Occipital lobe (tissue), 2 donors: ENCODE data around the gene ABTB2. TPM values are rescaled to one million over a fixed set of nuclear protein-coding genes. Genes with fewer than 3 reads are reported as not detected.
"Not testable (repeated sequence)": the region's sequence is repeated elsewhere in the genome, so short reads cannot be mapped to it uniquely, and the experiment has no call there.

Experiments
- DNase-seq: peaks from one replicate; lab custom pipeline; 2025; lab: John Stamatoyannopoulos, UW
- total RNA-seq: library from RNA; depleted of rRNA; stranded (reverse); fragments of >200 nt; gene quantifications from one replicate; pipeline ENCODE4 v1.2.3, GENCODE V29; 2014

ABTB2 gene
- total RNA-seq, 1 donor from 2014 or later, result 3.7 TPM

DNA sequence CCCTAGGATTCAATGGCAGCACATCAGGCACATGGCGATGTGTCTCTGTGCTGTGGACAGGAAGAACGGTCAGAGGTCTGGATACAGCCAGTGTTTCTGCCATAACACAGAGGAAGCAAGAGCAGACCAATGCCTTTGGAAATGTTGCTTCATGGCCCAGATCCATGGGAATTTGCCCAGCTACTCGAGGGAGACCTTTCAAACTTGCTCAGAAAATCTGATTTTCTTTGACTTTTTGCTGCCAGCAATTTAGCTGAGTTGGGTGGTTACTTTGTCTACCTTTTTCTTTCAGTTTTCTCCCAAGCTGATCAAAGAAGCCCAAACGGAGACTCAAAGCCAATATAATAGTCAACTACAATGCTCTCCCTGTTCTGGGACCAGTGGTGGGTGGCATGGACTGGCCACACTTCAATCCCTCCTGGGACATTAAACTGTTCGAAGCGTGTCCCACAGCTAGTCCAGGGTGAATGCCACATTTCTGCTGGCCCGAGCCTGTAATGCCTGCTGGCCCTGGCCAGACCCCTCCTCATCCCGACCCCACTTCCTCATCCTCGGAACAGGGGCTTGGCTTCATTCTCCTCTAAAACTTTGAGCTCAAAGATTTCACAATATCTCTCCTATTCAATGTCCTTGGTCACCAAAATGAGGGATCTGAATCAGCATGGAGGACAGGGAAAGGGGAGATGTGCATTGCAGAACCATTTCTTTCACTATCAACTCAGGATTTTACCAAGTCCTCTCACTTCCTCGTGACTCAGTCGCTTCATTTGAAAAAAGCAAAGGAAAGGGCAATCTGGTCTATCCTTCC lies 93.3 kb downstream of the ABTB2 start:
- no peak for DNase-seq

DNA sequence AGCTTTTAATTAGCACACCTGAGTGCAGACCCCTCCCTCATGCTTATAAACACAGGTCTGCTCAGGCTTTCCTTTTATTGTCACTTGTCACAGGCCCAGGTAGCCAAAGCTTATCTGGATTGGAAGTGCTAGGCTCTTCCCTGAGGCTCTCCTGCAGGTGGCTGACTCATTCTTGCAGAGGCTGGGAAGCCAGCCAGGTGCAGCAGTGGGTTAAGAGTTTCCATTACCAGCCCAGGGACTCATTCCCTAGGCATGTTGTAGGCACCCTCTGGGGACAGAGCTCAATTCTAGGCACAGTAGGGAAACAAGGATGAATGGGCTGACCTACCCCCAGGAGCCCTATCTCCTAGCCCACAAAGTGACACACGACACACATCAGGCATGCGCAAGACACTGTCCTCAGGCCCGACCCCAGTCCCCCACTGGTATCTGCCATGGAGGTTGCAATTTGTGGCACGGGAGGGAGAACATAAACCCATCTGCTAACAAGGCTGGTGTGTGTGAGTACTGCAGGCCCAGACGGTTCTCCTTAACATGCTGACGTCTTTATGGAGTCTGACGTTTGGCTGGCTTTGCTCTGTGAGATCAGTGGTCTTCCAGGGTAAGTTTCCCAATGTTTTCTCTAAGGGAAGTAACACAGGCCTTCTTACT lies 94.2 kb downstream of the ABTB2 start:
- DNase-seq, result no peak

DNA sequence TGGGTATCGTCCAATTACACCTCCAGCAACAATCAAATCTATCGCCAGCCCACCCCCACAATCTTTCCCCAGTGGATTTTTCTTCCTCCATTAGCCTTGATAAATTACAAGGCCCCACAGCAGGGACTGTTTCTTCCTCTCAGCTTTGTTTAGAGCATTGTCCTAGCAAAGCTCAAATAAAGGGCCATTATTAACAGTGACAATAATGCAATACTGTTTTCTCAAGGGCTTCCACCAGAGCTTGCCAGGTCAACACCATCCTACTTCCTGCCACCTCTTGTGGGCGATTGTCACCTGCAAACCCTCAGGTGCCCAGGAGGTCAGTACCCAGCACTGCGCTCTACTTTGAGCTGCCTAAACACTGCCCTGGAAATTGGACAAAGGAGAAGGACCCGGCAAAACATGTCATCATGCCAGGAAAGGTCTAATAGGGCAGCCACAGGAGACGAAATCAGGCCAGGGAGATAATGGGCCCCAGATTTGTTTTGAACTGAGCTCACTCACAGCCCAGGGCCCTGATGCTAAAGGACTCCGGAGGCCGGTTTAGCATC lies 95.2 kb downstream of the ABTB2 start:
- DNase-seq, result no peak

DNA sequence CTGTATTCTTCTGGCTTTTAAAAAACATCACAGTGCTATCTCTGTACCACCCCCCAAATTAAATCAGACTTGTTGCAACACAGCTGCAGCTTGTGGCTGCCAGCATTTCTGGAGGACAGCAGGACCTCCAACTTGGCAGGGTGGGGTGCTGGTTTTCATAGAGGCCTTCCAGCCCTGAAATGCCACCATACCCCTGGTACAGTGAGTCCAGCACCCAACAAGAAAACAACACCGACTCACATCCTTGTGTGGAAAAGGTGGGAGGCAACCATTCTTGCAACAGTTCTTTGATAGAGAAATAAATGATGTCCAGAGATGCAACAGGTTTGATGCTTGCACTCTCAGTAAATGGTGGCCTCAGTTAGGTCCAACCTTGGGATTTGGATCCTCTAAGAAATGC lies 96.0 kb downstream of the ABTB2 start:
- DNase-seq, result no peak

DNA sequence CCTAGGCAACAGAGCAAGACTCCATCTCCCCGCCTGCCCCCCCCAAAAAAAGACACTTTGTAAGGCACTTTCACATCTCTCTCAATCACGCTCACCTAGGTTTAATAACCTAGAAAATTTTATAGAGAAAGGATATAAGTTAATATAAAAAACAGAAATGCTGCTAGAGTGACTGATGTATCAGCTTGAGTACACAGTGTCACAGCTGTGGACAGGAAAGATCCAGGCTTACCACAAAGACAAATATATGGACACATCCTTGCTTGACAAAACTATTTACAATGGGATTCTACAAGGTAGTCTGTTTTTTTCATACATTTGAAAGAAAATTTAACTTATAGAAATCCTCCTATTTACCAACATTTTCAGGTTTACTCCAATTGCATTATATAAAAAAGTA lies 96.7 kb downstream of the ABTB2 start:
- DNase-seq, result no peak

DNA sequence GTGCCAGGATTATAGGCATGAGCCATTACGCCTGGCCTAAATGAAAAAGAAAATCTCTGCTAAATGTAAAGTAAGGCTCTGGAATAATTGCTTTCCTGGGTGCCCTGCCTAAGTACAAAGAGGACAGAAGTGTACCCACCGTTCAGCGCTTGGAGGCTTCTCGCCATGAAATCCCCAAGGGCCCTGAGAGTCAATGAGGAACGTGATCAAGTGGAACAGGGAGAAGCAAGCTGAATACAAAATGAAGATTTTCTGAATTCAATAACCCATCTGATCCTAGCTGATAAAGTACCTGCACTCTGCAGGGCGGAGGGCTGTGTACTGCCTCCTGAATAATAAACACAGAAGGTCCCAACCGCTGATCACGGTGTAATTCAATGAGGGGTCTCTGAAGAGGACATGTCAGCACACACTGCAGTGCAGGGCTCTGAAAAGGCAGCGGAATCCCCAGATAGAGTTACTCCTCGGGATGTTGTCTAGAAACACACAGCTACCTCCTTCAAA lies 97.7 kb downstream of the ABTB2 start:
- no peak for DNase-seq

DNA sequence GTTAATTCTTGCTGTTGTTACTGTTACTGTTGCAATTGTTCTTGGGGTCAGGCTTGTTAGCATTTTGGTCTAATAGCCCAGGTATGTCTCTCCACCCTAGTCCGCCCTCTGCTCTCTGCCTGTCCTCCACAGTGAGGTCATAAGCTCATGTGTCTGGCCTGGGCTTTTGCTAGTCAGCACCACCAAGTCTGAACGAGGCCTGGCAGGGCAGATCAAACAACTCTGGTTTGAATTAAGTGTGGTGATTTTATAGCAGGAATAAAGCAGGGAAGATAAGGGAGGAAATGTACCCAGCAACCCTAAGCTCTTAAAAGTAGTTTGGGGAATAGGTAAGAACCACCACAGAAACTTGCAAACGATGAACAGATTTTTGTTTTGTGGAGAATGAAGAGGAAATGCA lies 98.7 kb downstream of the ABTB2 start:
- DNase-seq, result no peak

DNA sequence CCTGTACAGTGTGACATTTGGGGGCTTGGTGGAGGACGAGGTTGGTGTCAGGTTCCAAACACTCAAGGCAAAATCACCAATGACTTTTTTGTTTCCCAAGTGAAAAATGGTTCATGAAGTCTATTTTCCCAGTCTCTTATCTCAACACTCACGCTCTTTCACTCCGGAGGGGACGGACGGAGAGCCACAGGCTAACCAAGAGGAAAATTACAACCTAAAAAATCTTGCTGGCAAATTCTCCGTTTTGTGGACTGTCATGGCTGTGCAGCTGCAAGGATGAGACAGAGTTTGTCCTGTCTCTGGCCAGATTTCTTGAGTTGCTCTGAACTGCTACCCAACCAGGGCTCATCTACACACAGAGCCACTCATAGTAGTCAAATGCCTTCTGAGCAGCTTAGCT lies 101.2 kb downstream of the ABTB2 start:
- DNase-seq, result no peak

DNA sequence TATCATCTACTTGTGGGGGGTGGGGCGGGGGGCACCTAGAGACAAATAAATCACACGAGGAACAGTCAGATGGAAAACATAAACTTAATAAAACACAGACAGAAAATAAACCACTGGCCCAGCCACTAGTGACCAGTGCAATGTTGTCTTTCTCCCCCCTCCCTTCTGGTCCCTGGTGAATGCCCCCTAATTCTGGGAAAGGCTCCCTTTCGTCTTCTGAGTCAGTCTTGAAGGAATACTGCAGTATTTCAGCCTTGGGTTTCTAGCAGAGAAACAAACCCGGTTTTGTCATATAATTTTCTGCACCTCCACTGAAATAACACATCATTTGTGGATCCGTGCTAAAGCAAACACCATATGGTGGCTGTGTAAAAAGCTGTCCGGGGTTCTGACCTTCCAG lies 101.7 kb downstream of the ABTB2 start:
- DNase-seq, result no peak

DNA sequence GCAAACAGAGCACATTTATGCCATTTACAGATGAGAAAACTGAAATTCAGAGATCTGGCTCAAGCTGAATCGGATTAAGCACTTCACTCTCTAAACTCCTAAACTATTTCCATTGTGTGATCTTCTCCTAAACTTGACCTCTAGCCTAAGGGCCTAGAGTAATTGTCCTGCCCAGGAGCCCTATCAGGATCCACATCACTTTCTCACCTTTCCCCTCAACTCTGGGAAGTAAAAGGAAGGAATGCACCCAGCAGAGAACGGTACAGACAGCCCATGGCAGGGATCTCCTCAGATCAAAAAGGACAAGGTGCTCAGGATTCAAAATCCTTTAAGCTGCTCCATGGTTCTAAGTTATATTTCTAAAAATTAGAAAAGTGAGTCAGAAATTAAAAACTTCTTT lies 102.7 kb downstream of the ABTB2 start:
- DNase-seq, result no peak

DNA sequence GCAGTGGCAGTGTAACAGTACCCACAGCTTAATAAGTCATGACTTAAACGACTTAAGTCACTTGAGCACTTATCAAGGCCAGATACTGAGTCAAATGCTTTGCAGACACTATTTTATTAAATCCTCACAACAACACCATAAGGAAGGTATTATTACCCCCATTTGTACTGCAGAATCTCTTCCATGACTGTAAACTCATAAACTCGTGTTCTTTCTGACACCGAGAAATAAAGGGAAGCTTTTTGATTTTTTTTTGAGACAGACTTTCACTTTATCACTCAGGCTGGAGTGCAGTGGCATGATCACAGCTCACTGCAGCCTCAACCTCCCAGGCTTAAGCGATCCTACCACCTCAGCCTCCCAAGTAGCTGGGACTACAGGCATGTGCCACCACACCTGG lies 103.8 kb downstream of the ABTB2 start:
- DNase-seq, result no peak

DNA sequence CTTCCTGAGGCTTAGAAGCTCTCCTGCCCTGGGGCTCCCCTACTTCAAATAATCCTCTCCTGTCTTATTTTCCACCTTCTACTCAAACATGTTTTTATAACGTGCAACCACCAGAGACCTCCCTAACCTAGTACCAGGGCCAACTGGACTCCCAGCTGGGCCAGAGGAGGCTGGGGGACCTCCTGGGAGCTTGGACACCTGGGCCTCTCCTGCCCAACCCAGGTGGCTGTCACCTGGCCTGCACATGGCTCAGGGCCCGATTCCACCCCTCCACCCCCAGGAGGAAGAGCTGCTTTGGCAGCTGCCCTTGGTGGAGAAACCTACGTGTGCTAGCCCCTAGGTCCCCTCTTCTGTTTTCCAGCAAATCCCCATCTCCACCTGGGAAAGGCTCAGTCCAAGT lies 105.2 kb downstream of the ABTB2 start:
- DNase-seq, result no peak

DNA sequence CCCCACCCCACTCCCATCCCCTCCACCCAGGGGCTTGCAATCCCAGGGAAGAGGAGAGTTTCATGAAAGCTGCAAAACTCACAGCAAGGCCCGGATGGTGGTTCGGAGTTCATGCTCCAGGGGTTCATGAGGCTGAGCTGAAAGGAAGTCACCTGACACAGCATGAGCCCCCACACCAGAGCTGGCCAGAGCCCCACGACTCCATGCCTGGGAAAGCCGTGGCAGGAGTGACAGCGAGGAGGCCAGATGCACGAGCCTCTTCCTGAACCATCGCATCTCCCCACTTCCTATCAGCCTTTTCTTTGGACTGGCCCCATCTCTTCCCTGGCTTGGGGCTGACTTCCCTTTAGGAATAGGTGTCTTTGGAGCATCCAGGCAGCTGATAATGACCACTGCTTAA lies 105.8 kb downstream of the ABTB2 start:
- DNase-seq, result no peak

DNA sequence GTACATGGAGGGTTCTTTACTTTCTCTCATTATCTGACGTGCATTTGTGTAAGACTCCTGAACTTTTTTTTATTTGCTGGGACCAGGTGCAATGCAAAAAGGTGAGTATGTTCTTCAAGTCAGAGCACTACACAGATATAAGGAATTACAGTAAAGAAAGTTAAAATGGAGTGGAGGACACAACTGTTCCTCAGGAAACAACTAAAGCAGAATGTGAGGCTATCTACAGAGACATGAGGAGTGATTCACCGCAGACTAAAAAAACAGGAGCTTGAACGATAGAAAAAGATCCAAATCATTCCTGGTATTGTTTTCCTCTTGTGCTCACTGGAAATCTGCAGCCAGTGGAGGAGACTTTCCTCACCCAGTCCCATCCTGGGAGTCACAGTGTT lies 106.2 kb downstream of the ABTB2 start:
- no peak for DNase-seq

DNA sequence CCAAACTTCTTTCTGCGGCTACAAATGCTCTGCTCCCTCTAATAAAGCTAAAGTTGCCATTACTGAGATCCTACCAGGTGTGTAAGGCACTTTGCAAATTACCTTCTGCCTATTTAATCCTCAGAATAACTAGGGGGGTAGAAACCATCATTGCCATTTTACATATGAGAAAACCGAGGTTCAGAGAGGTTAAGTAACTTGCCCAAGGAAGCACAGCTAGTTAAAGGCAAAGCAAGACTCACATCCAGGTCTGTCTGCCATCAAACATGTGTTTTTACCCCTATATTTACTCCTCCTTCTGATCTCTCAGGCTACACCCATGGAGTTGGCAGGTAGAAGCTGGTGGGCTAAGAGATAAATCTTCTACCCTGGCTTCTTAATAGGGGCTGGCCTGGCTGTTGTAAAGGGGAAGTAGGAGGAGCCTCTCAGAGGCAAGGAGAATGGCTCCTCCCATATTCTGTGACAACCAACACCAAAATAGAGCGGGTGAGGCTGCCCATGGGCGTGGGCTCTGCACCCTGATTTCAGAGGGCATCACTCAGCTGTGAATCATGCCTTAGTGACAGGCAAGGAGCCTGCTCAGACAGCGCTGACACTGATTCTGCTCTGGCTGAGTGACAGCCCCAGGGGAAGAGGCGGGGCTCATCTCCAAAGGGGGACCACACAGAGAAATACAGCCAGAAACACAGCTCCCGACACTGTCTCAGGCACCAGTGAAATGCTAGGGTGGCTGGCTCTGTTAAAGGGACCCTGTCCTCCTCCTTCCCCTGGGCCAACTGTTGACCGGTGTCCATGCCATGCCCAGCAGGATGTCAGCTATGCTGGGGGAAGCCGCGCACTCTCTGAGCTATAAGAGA lies 106.8 kb downstream of the ABTB2 start:
- DNase-seq, result peak; percentile 20

DNA sequence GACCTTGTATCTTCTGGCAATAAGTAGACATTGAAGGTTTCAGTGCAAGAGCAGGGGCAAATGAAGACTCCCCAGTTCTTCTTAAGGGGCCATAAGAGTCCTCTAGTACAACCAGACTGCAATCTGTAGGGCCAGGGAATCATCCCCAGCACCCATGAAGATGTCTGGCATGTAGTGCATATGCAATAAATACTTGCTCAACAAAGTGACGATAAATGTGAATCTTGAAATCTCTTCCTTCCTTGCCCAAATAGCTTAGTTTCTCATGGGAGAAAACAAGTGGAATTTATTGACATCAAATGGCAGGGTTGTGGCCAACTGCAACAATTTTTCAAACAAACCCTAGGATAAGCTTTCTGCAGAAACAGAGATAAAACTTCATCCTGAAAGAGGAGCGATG lies 107.6 kb downstream of the ABTB2 start:
- DNase-seq, result no peak

DNA sequence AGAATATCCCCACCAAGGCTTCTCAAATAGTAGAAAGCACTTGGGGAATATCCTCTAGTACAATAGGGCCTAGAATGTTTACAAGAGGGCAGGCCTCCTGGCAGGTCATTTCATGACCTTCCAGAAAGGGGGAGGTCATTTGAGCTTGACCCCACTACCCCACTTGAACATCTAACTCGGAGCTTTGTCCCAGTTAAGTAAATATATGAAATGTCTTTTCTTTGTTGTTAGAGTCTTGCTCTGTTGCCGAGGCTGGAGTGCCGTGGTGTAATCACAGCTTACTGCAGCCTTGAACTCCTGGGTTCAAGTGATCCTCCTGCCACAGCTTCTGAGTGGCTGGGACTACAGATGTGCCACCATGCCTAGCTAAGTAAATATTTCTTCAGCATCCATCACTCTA lies 108.4 kb downstream of the ABTB2 start:
- DNase-seq, result no peak

DNA sequence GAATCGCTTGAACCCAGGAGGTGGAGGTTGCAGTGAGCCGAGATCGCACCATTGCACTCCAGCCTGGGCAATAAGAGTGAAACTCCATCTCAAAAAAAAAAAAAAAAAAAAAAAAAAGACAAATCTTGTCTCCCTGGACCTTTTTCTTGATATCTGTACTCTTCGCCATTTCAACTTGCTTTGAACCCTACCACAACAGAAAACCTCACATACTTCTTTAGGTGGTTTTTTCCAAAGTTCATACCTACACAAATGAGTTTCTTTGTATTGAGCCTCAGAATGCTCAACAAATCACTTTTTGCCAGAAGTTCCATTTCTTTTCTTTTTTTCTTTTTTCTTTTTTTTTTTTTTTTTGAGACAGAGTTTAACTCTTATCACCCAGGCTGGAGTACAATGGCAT lies 111.3 kb downstream of the ABTB2 start:
- DNase-seq, result not testable (repeated sequence)

DNA sequence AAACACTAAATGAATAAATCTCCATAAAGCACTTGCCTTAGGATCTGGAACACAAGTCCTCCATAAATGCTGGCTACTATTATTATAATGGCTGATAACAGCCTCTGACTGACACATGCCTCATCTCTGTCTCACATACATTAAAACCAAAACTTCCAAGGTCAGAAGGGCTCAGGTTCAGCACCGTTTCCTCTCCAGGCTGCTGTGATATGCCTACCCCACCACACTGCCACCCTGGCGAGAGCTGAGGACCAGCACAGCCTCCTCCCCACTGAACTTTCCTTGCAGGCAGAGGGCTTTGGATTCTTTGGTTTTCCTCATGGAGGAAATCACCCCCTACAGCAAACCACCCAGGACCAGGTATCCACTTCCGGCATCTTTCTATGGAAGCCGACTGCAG lies 112.8 kb downstream of the ABTB2 start:
- no peak for DNase-seq

DNA sequence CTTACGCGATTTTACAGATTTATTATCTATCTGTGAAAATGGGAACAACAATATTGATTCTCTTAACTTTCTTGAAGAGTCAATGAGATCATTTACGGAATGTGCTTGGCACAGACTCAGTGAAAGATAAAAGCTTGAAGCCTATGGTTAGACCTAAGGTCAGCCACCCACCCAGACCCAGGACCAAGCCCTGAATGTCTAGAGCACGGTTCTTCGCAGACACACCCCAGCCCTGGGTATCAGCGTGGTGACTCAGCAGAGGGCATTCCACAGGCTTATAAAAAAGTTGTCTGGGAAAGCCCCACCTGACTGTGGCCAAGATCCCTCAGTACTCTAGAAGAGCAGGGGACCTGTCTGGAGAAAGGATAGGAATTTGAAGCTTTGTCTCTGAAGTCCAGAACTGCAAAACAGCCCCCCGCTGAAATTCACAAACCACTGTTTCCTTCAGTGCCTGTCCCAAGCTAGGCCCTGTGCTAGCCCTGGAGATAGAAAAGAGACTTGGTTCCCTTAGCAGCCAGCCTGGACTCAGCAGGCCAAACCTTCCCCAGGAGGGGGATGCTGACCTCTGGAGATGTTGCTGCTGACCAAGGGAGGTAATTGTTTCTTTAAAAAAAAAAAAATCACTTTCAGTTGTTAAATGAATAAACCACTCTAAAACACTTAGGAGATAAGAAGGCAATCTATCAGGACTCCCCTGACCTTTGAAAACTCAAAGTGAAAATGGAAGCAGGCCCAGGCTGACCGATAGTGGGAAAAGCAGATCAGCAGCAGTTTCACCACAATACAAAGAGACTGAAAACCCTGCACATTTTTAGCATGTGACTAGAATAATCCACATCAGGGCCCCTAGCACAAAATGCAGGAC lies 114.0 kb downstream of the ABTB2 start:
- DNase-seq, result no peak
